GM18858 (cell line): ENCODE results near the gene ARHGEF10L.

ENCODE experiments used
- ATAC-seq: cut with Tn5 transposase; IDR thresholded peaks from one replicate; pipeline ENCODE4 v1.9.1; 2021; ENCODE audit not compliant: unreplicated experiment

Gene ARHGEF10L

DNA sequence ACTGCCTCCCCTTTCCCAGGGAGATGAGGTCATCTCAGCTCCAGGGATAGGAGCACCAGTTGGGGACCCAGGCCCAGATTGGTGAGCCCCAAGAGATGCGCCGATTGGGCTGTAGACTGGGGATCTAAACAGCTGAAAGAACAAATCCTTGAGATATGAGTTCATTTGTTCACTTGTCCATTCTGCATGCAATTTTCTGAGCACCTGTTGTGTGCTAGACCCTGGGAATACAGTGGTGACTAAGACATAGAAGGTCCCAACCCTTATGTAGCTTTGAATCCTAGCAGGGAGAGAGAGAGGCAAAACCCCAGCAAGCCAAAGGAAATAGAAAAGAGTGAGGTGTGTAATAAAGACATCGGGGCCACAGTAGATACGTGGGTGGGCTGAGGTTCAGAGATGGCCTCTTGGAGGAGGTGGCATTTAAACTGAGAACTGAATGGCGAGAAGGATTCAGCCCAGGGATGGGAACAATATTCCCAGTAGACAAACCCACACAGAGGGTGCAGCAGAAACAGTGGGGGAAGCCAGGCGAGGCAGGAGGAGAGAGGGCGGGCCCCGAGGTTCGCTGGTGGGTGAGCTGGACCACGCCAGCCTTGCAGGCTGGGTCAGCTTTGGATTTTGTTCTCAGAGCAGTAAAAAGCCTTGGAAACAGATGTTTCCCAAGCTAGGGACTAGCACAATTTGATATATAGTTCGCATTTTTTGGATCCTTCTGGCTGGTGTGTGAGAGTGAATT lies 110.0 kb downstream of the ARHGEF10L start:
- no peak for ATAC-seq

GRCh38 chr1:17653276-17653675 lies 113.8 kb downstream of the ARHGEF10L start:
- ATAC-seq, result no peak

DNA sequence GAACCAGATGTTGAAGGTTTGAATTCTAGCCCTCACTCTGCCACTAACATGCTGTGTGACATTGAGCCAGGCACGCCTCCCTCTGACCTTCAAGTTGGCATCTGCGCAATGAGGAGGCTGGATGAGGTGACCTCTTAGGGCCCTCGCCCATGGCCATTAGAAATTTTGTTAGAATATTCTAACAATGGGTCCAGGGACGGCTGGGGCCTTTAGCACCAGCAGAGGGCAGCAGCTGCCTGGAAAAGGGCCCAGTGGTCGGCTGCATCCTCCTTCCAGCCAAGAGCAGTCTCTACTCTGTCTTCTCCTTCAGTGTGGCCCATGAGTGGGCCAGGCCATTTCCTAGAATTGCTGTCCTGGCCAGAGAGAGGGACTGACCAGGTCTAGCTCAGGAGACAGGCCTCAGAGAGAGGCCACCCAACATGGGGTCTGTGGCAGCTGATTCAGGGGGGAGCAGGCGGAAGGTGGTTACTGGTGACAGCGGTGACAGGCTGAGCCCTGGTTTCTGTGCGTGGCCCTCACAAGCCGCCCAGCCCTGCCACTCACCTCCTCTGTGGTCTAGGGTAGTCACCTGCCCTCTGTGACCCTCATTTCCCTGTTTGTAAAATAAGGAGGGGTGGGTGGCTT lies 114.3 kb downstream of the ARHGEF10L start:
- no peak for ATAC-seq

- ATAC-seq, result no peak
These were observed 115.0 kb downstream of the ARHGEF10L start for GRCh38 chr1:17654519-17654918.

DNA sequence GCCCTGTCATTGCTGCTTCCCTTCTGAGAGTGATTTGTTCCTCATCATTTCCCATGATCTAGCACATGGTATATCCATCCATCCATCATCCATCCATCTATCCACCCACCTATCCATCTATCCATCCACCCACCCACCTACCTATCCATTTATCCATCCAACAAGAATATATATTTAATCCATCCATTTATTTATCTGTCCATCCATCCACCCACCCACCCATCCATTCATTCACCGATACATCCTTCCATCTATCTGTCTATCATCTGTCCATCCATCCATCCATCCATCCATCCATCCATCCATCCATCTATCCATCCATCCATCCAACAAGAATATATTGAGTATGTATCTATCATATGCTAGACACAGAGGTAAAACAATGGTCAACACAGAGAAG lies 115.7 kb downstream of the ARHGEF10L start:
- no peak for ATAC-seq

- no peak for ATAC-seq
These were observed 116.4 kb downstream of the ARHGEF10L start for GRCh38 chr1:17655922-17656321.

GRCh38 chr1:17657436-17657835 lies 117.9 kb downstream of the ARHGEF10L start:
- no peak for ATAC-seq

- no peak for ATAC-seq
These were observed 119.3 kb downstream of the ARHGEF10L start for GRCh38 chr1:17658837-17659236.

DNA sequence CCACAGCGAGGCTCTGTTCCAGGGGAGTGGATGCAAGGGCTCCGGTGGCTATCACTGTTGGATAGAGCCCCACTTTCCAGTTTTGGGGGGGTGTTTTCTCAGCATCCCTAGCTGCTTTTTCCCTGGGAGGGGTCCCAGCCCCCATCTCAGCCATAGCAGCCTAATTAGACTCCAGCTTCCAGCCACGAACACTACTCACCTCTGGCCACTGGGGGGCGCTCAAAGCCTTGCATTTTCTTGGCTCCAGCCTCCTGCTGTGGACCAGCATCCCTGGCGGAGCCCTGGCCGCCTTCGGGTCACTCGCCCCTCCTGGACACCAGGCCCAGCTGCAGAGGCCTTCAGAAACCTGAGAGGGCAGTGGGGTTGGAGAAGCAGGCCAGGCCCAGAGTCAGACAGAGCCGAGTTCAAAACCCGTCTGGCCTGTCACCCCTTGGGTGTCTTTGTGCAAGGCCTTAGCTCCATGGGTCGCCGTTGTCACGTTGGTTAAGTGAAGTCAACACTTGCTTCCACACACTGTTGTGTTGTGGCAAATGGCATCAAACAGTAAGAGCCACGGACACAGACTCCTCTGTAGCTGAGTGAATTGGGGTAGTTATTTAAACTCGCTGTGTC lies 122.2 kb downstream of the ARHGEF10L start:
- ATAC-seq, result no peak

DNA sequence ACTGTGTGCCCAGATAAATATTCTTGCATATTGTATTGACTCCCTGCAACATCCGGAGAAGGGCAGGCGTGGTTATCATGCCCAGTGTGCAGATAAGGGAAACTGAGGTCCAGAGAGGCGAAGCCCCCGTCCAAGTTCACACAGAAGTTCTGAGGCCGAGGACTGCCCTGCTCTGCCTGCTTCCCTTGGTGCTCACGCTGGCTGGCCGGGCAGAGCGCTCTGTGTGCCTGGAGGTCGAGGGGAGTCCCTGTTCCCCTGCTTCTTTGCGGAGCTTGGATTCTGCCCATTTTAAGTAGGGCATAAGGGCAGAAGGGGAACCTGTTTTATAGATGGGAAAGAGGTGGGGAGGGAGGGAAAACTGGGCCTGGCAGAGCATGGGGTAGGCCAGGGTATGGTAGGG lies 122.8 kb downstream of the ARHGEF10L start:
- ATAC-seq, result no peak

- ATAC-seq, result no peak
These were observed 123.3 kb downstream of the ARHGEF10L start for GRCh38 chr1:17662786-17663185.

GRCh38 chr1:17663646-17664045 lies 124.1 kb downstream of the ARHGEF10L start:
- no peak for ATAC-seq

DNA sequence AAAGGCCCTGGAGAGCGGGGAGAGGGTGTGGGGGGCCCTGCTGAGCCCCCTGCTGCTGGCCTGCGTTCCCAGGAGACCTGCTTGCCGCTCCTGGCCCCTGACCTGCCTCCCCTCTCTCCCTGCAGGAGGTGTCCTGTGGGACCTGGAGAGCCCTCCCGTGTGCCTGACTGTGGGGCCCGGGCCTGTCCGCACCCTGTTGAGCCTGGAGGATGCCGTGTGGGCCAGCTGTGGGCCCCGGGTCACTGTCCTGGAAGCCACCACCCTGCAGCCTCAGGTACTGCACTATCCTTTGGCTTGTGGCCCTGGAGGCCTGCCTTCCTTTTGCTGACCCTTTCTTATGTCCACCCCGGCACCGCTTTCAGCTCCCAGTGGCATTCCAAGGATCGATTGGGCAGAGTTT lies 124.8 kb downstream of the ARHGEF10L start:
- no peak for ATAC-seq

DNA sequence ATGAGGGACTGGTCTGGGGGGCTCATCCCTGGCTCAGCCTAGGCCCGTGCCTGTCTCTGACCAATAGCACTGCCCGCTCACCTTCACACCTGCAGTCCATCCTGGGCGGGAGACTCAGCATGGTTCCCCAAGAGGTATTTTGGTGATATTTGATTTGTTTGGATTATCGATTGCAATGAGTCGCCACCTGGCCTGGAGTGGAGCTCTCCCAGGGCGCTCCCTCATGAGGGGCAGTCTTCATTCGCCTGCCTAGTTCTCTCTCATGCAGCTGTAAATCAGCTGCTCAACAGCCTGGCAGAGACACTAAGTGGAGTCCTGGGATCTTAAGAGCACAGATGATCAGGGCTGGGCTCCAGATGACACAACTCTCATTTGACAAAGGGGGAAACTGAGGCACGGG lies 125.6 kb downstream of the ARHGEF10L start:
- no peak for ATAC-seq

DNA sequence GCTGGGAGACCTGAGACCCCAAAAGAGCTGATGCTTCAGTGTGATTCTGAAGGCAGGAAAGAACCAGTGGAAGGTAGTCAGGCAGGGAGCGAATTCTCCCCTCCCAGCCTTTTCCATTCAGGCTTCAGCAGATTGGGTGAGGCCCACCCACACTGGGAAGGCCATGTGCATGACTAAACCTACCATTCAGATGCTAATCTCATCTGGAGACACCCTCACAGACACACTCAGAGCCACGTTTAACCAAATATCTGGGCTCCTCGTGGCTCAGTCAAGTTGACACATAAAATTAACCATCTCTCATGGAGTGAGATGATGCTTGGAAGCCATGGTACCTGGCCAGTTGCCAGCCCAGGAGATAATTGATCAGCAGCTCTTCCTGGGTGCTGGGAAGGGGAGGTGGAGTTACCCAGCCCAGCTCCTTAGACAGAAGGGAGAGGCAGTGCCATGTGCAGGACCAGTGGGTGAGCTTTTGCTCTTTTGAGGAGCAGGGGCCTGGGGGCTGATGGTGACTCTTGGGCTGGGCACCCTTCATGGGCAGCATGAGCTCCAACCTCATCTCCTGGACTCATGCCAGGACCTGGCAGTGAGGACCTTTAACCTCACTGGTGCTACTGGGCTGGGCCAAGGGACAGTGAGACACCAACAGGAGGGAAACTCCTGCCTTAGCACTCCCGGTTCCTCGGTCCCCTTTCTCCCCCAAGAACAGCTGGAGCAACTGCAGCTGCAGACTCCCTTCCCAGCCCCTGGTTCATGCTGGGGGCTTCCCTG lies 126.6 kb downstream of the ARHGEF10L start:
- no peak for ATAC-seq

GRCh38 chr1:17667641-17668040 lies 128.1 kb downstream of the ARHGEF10L start:
- ATAC-seq, result no peak

- ATAC-seq, result no peak
These were observed 128.7 kb downstream of the ARHGEF10L start for GRCh38 chr1:17668195-17668594.

DNA sequence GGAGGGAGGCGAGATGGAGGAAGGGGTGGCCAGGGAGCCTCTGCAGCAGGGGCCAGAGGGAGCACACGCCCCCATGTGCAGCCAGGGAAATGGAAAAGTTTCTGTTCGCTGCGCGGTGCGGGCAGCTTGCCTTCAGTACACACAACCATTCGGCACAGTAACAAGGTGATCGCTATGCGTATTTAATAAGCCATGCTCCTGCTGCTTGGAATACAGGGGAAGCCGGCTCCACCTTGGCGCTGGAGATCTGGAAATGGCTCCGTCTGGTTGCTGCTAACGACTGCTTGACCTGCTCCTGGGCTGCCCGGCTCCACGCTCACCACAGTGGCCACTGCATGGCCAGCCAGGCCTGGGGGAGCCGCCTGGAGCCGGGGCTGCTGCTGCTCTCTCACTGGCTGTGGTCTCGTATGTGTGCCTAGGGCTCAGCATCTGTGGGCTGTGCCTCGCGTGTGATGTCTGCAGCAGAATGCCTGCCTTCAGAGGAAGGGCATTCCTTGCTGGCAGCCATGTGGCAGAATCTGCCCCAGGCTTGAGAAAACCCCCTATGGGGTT lies 129.2 kb downstream of the ARHGEF10L start:
- ATAC-seq, result no peak

- ATAC-seq, result no peak
These were observed 129.8 kb downstream of the ARHGEF10L start for GRCh38 chr1:17669305-17669704.

DNA sequence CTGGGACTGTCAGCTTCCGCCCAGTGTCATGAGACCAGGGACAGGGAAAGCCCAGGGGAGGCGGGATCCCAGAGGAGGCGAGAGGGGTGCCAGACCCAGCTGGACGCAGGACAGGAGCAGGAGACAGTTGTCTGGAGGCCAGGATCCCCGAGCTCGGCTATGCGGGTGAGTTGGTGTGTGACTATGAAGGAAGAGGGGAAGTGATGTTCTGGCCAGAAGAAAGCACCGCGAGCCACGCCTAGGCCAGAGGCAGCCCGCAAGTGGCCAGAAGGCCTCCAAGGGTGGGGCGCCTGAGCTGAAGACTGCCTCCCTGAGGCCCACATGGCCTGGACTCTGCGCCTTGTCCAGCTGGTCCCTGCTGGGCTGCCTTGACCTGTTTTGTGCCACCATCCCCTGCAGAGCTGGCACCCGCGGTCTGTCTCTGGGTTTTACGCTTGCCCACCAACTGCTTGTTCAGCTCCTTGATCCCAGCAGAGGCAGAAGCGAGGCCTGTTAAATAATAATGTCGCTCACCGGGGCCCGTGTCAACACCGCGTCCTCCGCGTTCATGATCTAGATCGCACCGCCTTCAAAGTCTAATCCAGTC lies 130.5 kb downstream of the ARHGEF10L start:
- ATAC-seq, result no peak
